ENCODE results near the gene PLA2G6.

Gene PLA2G6

DNA sequence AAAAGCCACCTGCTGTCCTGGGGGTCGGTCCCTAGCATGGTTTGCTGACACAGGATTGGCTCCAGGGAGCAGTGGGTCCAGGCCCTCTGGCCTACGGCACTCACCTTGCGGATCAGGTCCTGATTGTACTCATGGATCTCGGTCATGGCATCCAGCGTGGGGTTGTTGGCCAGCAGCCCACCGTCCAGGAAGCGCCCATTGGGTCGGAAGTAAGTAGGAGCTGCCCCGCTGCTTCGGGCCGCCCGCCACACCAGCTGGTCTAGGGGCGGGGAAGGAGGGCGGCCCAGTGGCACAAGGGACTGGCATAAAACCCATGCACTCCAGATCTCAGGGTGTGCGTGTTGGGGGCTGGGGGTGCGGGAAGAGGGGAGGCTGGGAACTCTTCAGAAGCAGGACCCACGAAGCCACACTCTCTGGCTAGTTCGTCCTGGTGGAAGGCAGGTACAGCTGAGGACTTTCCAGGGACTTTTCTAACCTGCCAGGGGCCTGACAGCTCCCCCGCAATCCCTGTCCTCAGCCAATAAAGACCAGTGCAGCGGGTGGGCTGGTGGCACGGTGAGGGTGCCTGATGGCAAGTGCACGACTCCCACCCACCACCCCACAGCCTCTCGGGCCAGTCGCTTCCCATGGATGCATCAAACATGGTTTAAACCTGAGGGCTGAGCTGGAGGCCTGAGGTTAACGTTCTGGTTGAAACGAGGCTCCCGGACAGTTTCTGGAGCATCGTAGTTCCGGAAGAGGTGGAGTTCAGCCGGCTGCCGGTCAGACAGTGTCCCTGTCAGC, 66.0 kb downstream of the PLA2G6 start:
- Mint-ChIP-seq H3K27me3 (no peaks in the 10 kb centered on the region), H3K4me1 (peaks cover 3 to 13% of the 10 kb centered on the region in 2 donors), H3K27ac (no peak overlapping the region), H3K4me3 (no peak overlapping the region), H3K36me3 (peaks cover 18 to 24% of the 10 kb centered on the region in 2 donors), H3K9me3 (no peaks in the 10 kb centered on the region)
- DNase-seq, result no peak
- ATAC-seq (replicated peaks), result no peak

GRCh38 chr22:38114484-38115398, 66.9 kb downstream of the PLA2G6 start:
- peak; percentile 93 to 97 for ATAC-seq (replicated peaks)
- no peak overlapping the region for H3K27ac Mint-ChIP-seq
- no peak overlapping the region for H3K4me3 Mint-ChIP-seq
- DNase-seq, result peak; percentile 59
- peaks cover 0 to 3% of the 10 kb centered on the region in 2 donors for H3K27me3 Mint-ChIP-seq
- H3K36me3 Mint-ChIP-seq, result peaks cover 20 to 24% of the 10 kb centered on the region in 2 donors
- H3K4me1 Mint-ChIP-seq, result peaks cover 4 to 16% of the 10 kb centered on the region in 2 donors
- peaks cover 0 to 1% of the 10 kb centered on the region in 2 donors for H3K9me3 Mint-ChIP-seq

DNA sequence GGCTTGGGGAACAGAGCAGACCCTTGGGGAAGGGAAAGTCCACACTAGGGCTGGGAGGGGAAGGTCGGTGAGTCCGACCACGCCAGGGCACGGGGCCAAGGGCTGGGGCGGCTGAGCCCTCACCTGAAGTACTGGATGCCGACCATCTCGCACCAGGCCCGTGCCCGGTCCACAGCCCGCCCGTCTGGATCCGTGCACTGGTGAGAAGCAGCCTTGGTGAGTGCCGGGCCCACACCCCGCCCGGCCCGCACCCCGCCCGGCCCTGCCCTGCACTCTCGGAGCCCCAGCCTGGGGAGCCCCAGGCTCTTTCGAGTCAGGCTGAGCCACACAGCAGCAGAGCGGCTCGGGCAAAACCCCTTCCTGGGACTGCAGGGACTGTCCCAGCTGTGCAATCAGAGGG, 69.2 kb downstream of the PLA2G6 start:
- no peak for DNase-seq
- Mint-ChIP-seq H3K27ac (no peak overlapping the region), H3K36me3 (peaks cover 24 to 30% of the 10 kb centered on the region in 2 donors), H3K27me3 (peaks cover 0 to 5% of the 10 kb centered on the region in 2 donors), H3K9me3 (peaks cover 0 to 2% of the 10 kb centered on the region in 2 donors), H3K4me3 (no peak overlapping the region), H3K4me1 (peaks cover 5 to 18% of the 10 kb centered on the region in 2 donors)
- ATAC-seq (replicated peaks), result no peak

DNA sequence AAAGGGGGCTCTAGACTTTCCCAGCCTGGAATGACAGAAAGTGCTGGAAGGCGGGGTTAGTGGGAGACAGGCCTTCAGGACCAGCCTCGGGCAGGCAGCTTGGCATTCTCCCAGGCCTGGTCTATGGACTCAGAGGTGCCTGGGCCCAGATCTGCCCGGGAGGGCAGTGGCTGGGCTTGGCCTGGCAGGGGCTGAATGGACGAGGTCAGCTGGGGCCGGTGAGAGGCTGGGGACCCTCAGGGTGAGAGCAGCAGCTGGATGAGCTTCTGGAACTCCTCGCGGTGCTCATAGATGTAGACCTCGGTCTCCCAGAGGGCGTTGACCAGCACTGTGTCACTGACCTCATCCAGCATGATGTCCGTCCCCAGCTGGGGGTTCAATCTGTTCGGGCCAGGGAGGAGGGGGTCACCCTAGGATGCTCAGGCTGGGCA, 69.7 kb downstream of the PLA2G6 start:
- peaks cover 0 to 2% of the 10 kb centered on the region in 2 donors for H3K9me3 Mint-ChIP-seq
- peaks cover 0 to 5% of the 10 kb centered on the region in 2 donors for H3K27me3 Mint-ChIP-seq
- no peak overlapping the region for H3K4me3 Mint-ChIP-seq
- peaks cover 24 to 30% of the 10 kb centered on the region in 2 donors for H3K36me3 Mint-ChIP-seq
- DNase-seq, result no peak
- ATAC-seq (replicated peaks), result no peak
- no peak overlapping the region for H3K27ac Mint-ChIP-seq
- peaks cover 5 to 18% of the 10 kb centered on the region in 2 donors for H3K4me1 Mint-ChIP-seq

DNA sequence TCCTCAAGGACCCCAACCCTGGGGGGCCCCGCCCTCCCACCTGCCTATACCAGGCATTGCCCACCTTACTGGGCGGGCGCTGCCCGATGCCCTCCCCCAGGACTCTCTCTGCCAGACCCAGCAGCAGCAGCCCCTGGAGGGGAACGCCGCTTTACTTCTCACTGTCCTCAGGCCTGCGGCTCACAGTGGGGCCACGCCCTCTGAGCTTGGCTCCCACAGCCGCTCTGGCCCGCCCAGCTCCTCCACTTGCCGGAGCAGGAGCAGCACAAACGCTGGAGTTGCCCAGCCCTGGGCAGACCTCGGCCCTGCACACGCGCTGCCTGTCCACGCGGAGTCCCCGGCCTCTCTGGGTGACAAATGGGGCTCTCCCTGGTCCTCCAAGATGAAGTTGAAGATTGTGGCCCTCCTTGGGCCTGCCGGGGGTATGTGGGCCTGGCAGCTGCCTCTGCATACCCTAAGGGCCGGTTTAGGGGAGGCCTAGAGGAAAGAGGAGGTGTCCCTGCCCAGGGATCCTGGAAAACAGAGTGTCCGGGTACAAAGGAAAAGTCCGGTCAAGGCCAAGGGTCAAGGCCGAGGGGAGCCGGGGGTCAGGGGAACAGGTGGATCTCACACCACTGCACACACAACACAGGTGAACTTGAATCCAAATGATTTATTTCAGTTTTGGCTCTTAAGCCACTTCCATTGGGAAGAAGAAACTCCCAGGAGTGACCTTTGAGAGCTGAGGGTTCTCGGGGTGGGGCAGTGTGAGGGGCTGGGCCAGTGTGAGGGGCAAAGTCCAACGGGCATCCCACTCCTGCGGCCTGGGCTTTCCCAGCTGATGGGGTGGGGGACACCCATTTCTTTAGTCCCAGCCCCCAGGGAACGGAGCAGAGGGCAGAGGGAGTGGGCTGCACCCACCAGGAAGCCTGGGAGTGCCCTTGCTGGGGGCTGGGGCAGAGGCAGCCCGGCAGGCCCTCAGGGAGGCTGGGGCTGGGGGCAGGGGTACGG, 70.5 kb downstream of the PLA2G6 start:
- Mint-ChIP-seq H3K27ac (no peak overlapping the region), H3K4me3 (no peak overlapping the region), H3K36me3 (peaks cover 24 to 30% of the 10 kb centered on the region in 2 donors), H3K4me1 (peaks cover 5 to 18% of the 10 kb centered on the region in 2 donors), H3K27me3 (peaks cover 0 to 5% of the 10 kb centered on the region in 2 donors), H3K9me3 (peaks cover 0 to 2% of the 10 kb centered on the region in 2 donors)
- DNase-seq (no peak), ATAC-seq (replicated peaks) (no peak)

DNA sequence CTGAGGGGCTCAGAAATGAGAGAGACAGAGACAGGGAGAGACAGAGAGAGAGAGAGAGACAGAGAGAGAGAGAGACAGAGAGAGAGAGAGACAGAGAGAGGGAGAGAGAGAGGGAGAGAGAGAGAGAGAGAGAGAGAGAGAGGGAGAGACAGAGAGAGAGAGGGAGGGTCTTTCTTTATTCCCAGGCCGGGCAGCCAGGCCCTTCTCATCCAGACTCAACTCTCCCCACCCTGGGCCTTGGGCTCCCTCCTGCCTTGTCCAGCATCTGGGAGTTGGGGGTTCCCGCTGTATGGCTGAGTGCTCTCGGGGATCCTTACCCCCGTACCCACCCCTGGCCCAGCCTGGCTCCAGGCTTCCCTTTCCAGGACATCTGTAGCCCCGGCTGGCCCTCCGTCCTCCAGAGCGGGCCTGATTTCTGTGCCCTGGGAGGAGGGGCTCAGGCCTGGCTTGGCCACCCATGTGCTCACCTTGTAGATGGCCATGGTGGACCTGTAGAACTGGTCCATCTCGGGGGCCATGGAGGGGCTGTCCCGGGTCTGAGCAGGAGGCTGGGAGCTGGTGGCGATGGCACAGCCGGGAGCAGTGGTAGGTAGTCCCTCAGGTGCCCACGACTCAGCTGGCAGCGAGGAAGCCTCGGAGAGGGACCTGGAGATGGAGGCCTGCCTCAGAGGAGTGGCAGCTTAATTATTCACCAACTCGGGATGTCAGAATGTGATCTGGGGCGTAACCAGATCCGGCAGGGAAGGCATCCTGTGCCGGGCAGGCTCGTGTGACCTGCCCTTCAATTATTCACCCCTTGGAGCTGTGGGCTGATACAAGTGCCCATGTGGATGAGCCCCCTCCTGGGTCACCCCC, 71.4 kb downstream of the PLA2G6 start, which contains the start of gene BAIAP2L2:
Gene BAIAP2L2, minus strand, starts transcription at position 677 of the 855 bp plus-strand sequence. Its CDS starts 159 bp downstream, at position 518.
- peak within 1 kb of the TSS; percentile 62 to 72 for H3K4me3 Mint-ChIP-seq
- peaks cover 0 to 2% of the 10 kb centered on the region in 2 donors for H3K9me3 Mint-ChIP-seq
- peak within 1 kb of the TSS; percentile 94 for H3K27ac Mint-ChIP-seq
- H3K4me1 Mint-ChIP-seq, result peaks cover 5 to 16% of the 10 kb centered on the region in 2 donors
- H3K27me3 Mint-ChIP-seq, result peaks cover 0 to 5% of the 10 kb centered on the region in 2 donors
- H3K36me3 Mint-ChIP-seq, result peaks cover 21 to 30% of the 10 kb centered on the region in 2 donors
- DNase-seq (no peak), ATAC-seq (replicated peaks) (no peak)

DNA sequence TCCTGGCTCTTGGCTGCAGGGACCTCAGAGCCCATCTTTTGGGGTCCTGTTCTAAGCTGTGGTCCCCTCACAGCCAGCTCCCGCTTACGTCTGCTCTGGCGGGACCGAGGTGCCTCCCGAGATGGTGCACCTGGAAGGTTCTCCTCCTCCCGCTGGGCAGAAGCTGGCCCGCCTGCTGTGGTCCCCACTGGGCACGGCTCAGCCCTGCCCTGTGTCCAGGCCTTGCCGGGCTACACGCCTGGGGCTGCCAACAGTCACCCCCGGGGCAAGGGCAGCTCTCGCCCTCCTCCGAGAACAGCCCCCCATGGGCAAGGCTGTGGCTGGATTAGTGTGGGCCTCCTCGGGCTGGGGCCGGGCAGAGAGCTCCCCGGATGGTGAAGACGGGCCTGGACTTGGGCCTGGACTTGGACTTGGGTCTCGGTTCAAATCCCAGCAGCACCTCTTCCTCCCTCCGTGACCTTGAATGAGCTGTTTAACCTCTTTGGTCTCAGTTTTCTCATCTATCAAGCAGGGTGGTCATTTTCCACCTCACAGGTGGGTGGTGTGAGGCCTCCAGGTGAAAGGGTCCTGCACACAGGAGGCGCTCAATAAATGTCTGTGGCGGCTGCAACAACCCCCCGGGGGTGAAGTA, 72.1 kb downstream of the PLA2G6 start:
- H3K36me3 Mint-ChIP-seq, result peaks cover 16 to 25% of the 10 kb centered on the region in 2 donors
- H3K4me1 Mint-ChIP-seq, result peaks cover 4 to 9% of the 10 kb centered on the region in 2 donors
- peaks cover 0 to 2% of the 10 kb centered on the region in 2 donors for H3K9me3 Mint-ChIP-seq
- ATAC-seq (replicated peaks) (peak; percentile 33 to 44), DNase-seq (no peak)
- H3K4me3 Mint-ChIP-seq, result peak overlapping the region; percentile 62 to 72
- H3K27me3 Mint-ChIP-seq, result peaks cover 0 to 5% of the 10 kb centered on the region in 2 donors
- H3K27ac Mint-ChIP-seq, result peak overlapping the region; percentile 94

GRCh38 chr22:38108561-38109319, 72.9 kb downstream of the PLA2G6 start:
- Mint-ChIP-seq H3K9me3 (peaks cover 0 to 2% of the 10 kb centered on the region in 2 donors), H3K4me3 (no peak overlapping the region), H3K36me3 (peaks cover 15 to 22% of the 10 kb centered on the region in 2 donors), H3K27ac (peak overlapping the region; percentile 75), H3K4me1 (peaks cover 5% of the 10 kb centered on the region in 2 donors), H3K27me3 (peaks cover 0 to 5% of the 10 kb centered on the region in 2 donors)
- DNase-seq (no peak), ATAC-seq (replicated peaks) (peak; percentile 43 to 57)

- ATAC-seq (replicated peaks), result no peak
- H3K36me3 Mint-ChIP-seq, result peaks cover 12 to 18% of the 10 kb centered on the region in 2 donors
- H3K27ac Mint-ChIP-seq, result no peak overlapping the region
- H3K9me3 Mint-ChIP-seq, result peaks cover 0 to 2% of the 10 kb centered on the region in 2 donors
- peaks cover 0 to 5% of the 10 kb centered on the region in 2 donors for H3K27me3 Mint-ChIP-seq
- H3K4me1 Mint-ChIP-seq, result peaks cover 5% of the 10 kb centered on the region in 2 donors
- DNase-seq, result no peak
- H3K4me3 Mint-ChIP-seq, result no peak overlapping the region
Measured at GRCh38 chr22:38107692-38108515, 73.7 kb downstream of the PLA2G6 start.

GRCh38 chr22:38106814-38107578, 74.6 kb downstream of the PLA2G6 start:
- ATAC-seq (replicated peaks) (no peak), DNase-seq (no peak)
- peak overlapping the region; percentile 37 for H3K27ac Mint-ChIP-seq
- peaks cover 10 to 15% of the 10 kb centered on the region in 2 donors for H3K36me3 Mint-ChIP-seq
- peaks cover 0 to 5% of the 10 kb centered on the region in 2 donors for H3K27me3 Mint-ChIP-seq
- peaks cover 5% of the 10 kb centered on the region in 2 donors for H3K4me1 Mint-ChIP-seq
- H3K9me3 Mint-ChIP-seq, result peaks cover 0 to 2% of the 10 kb centered on the region in 2 donors
- no peak overlapping the region for H3K4me3 Mint-ChIP-seq

Measured in stimulated activated naive B cell treated with anti-CD40 and anti-IgM and Interleukin-4, amounts not matched to agents 10 μg/mL and 1 μg/mL and 100 μg/mL, for 72 hours (primary cell).